ENCODE data around the gene MACROH2A1.

MACROH2A1 gene

GRCh38 chr5:135330798-135331096 is 68.3 kb downstream of the MACROH2A1 start:
- H3K9me3 ChIP-seq (ENCODE audit: severe bottlenecking), result no peaks in the 10 kb centered on the region

GRCh38 chr5:135329913-135330797 is 68.9 kb downstream of the MACROH2A1 start:
- no peaks in the 10 kb centered on the region for H3K27me3 ChIP-seq (ENCODE audit: insufficient read depth, low read depth, severe bottlenecking)
- H3K9me3 ChIP-seq (ENCODE audit: severe bottlenecking), result no peaks in the 10 kb centered on the region
- DNase-seq, result no peak
- no peak overlapping the region for H3K4me3 ChIP-seq (ENCODE audit: low read depth, low read length)
- H3K27ac ChIP-seq, result peak overlapping the region; percentile 69
- peaks cover 33% of the 10 kb centered on the region for H3K36me3 ChIP-seq
- no peak for TF ChIP-seq CTCF (IDR thresholded peaks at IDR 0.05; ENCODE audit: low read depth, low read length)

More at GRCh38 chr5:135330798-135331096, 68.3 kb downstream of the MACROH2A1 start:
- DNase-seq, result no peak
- no peak for TF ChIP-seq CTCF (IDR thresholded peaks at IDR 0.05; ENCODE audit: low read depth, low read length)
- Histone ChIP-seq H3K36me3 (peaks cover 39% of the 10 kb centered on the region), H3K4me3 (ENCODE audit: low read depth, low read length) (no peak overlapping the region), H3K27ac (peak overlapping the region; percentile 69), H3K27me3 (ENCODE audit: insufficient read depth, low read depth, severe bottlenecking) (no peaks in the 10 kb centered on the region)

GRCh38 chr5:135329066-135329912 is 69.7 kb downstream of the MACROH2A1 start:
- Histone ChIP-seq H3K9me3 (ENCODE audit: severe bottlenecking) (no peaks in the 10 kb centered on the region), H3K27me3 (ENCODE audit: insufficient read depth, low read depth, severe bottlenecking) (no peaks in the 10 kb centered on the region), H3K27ac (peak overlapping the region; percentile 69), H3K4me3 (ENCODE audit: low read depth, low read length) (no peak overlapping the region), H3K36me3 (peaks cover 25% of the 10 kb centered on the region)
- peak; percentile 90 for DNase-seq
- peak; percentile 34; the same call in 1 of the 2 replicates for TF ChIP-seq CTCF (IDR thresholded peaks at IDR 0.05; ENCODE audit: low read depth, low read length)

GRCh38 chr5:135328128-135328687 is 70.8 kb downstream of the MACROH2A1 start:
- Histone ChIP-seq H3K27ac (no peak overlapping the region), H3K9me3 (ENCODE audit: severe bottlenecking) (no peaks in the 10 kb centered on the region), H3K27me3 (ENCODE audit: insufficient read depth, low read depth, severe bottlenecking) (no peaks in the 10 kb centered on the region), H3K36me3 (peaks cover 17% of the 10 kb centered on the region), H3K4me3 (ENCODE audit: low read depth, low read length) (no peak overlapping the region)
- no peak for TF ChIP-seq CTCF (IDR thresholded peaks at IDR 0.05; ENCODE audit: low read depth, low read length)
- no peak for DNase-seq

- Histone ChIP-seq H3K27ac (no peak overlapping the region), H3K4me3 (ENCODE audit: low read depth, low read length) (no peak overlapping the region), H3K9me3 (ENCODE audit: severe bottlenecking) (no peaks in the 10 kb centered on the region), H3K27me3 (ENCODE audit: insufficient read depth, low read depth, severe bottlenecking) (no peaks in the 10 kb centered on the region), H3K36me3 (peaks cover 14% of the 10 kb centered on the region)
- DNase-seq, result no peak
- TF ChIP-seq CTCF (IDR thresholded peaks at IDR 0.05; ENCODE audit: low read depth, low read length), result no peak
Observed at GRCh38 chr5:135327429-135328127, 71.5 kb downstream of the MACROH2A1 start.

All from WERI-Rb-1 (cell line).